HepG2 (cell line): ENCODE results near the gene TMEM236.

Experiments
- CTCF ChIP-seq: sonication (generic); formaldehyde crosslinking; IDR thresholded peaks from 2 replicates; pipeline ENCODE4 v1.5.0; 2020; ENCODE audit warnings: mild to moderate bottlenecking, missing genetic modification reagents, moderate library complexity
- PPARG ChIP-seq: conservative IDR thresholded peaks from 2 replicates; pipeline ENCODE4 v1.6.1; 2016; ENCODE audit warnings: missing biosample characterization, missing genetic modification reagents
- SMC3 ChIP-seq: IDR thresholded peaks from 2 replicates; pipeline ENCODE4 v1.6.1; 2011; ENCODE audit warnings: low read length, improper control_type of control experiment
- ZNF468 ChIP-seq: sonication (generic); formaldehyde crosslinking; IDR thresholded peaks from 2 replicates; pipeline ENCODE4 v1.8.0; 2022; ENCODE audit warnings: mild to moderate bottlenecking, moderate library complexity, missing genetic modification reagents
- ZNF724P ChIP-seq: sonication (generic); formaldehyde crosslinking; IDR thresholded peaks from 2 replicates; pipeline ENCODE4 v1.8.0; 2022; ENCODE audit warnings: missing genetic modification reagents, borderline replicate concordance

DNA sequence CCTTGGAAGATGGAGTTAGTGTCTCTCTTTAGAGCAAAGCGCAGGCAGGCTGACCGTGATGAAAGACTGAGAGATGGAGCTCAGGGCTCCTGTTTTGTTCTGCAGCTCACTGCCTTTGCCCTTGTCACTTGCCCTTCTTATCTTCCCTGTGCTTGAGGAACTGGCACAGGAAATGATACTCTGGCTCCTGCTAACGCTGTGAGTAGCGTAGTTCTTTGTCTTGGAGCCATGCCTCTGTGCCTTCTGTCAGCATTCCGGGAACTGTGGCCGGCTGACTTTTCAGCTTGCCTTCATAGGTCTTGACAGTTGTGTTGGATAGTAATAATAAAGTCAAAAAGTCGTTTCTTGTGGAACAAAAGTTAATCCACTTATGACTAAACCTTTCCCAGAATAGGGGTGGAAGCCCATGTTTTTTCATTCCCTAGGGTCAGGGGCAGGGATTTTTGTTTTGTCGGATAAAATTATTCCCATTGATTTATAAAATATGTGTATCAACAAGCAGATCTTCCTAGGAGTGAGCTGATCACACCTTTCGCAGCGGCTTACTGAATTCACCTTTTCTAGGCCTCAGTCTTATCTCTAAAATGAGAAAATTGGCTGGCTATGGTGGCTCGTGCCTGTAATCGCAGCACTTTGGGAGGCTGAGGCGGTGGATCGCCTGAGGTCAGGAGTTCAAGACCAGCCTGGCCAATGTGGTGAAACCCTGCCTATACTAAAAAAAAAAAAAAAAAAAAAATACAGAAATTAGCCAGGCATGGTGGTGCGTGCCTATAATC is 16.6 kb upstream of the TMEM236 start:
- TF ChIP-seq ZNF468 (CRISPR knock-in tag) (no peak), ZNF724P (CRISPR knock-in tag) (no peak), PPARG (CRISPR knock-in tag) (no peak), SMC3 (no peak), CTCF (no peak)
